AG09309 (cell line): ENCODE measurements around the gene GJB4.

Experiments
- DNase-seq: peaks from one replicate; pipeline ENCODE4 v3.0.0-alpha.2; 2010; ENCODE audit warnings: low read depth
- H3K4me3 ChIP-seq: 2 replicates; pipeline ENCODE4 v1.5.1; 2011; ENCODE audit warnings: mild to moderate bottlenecking, low read depth, low read length, moderate library complexity; ENCODE audit not compliant: control insufficient read depth
- CTCF ChIP-seq: IDR thresholded peaks from 2 replicates; pipeline ENCODE4 v1.5.1; 2011; ENCODE audit warnings: mild to moderate bottlenecking, low read depth, low read length, inconsistent platforms; ENCODE audit not compliant: insufficient read depth, control insufficient read depth; ENCODE audit errors: missing control alignments

Gene GJB4

GRCh38 chr1:34779962-34780361, 20.4 kb downstream of the GJB4 start:
- no peak for DNase-seq
- no peak for TF ChIP-seq CTCF
- H3K4me3 ChIP-seq, result no peak overlapping the region

GRCh38 chr1:34780528-34780927, 21.0 kb downstream of the GJB4 start:
- no peak overlapping the region for H3K4me3 ChIP-seq
- DNase-seq, result no peak
- no peak for TF ChIP-seq CTCF

GRCh38 chr1:34781071-34781843, 21.7 kb downstream of the GJB4 start, which contains the start of gene GJB3:
TSS of gene GJB3 (plus strand) at chr1:34781214. CDS start at chr1:34784763, 3,549 bp downstream.
- TF ChIP-seq CTCF, result no peak
- H3K4me3 ChIP-seq, result peak within 1 kb of the TSS; percentile 28
- no peak for DNase-seq

- no peak overlapping the region for H3K4me3 ChIP-seq
- TF ChIP-seq CTCF, result no peak
- no peak for DNase-seq
Measured at GRCh38 chr1:34781844-34782391, 22.4 kb downstream of the GJB4 start.

GRCh38 chr1:34784751-34785221, 25.2 kb downstream of the GJB4 start:
- no peak overlapping the region for H3K4me3 ChIP-seq
- TF ChIP-seq CTCF, result no peak
- DNase-seq, result no peak

GRCh38 chr1:34785231-34785874, 25.8 kb downstream of the GJB4 start:
- no peak for DNase-seq
- H3K4me3 ChIP-seq, result no peak overlapping the region
- no peak for TF ChIP-seq CTCF
